ENCODE results near the gene FOXP1. TPM values are rescaled to one million over a fixed set of nuclear protein-coding genes. Genes with fewer than 3 reads are reported as not detected.
A peak's percentile ranks its signal among the peaks of the same experiment; 100 is the strongest.

FOXP1 gene
- total and polyA plus RNA-seq, 4 donors, result 4.9 to 35.4 (median 32.0) TPM

GRCh38 chr3:71142441-71143161, 440.9 kb downstream of the FOXP1 start:
- no peak for TF ChIP-seq YY1 (IDR thresholded peaks at IDR 0.05)
- peak in 1 of 2 donors; percentile 22 for TF ChIP-seq HNF4A (conservative IDR thresholded peaks at IDR 0.05)
- WGBS, result 69% methylated on average over 7 of the region's 7 CpGs
- Histone ChIP-seq H3K36me3 (ENCODE audit: control insufficient read depth in 4 of 4, insufficient read depth in 3 of 4, low read depth in 1 of 4, low read length in 3 of 4) (no peaks in the 10 kb centered on the region), H3K27me3 (ENCODE audit: control insufficient read depth in 4 of 4, insufficient read depth in 4 of 4, low read length in 3 of 4) (no peaks in the 10 kb centered on the region), H3K4me1 (ENCODE audit: control insufficient read depth in 4 of 4, insufficient read depth in 4 of 4, low read length in 3 of 4) (peaks cover 0 to 25% (median 5%) of the 10 kb centered on the region in 4 donors), H3K27ac (ENCODE audit: low read depth in 1 of 2, low read length in 2 of 2) (peak overlapping the region; percentile 47 to 81), H3K9me3 (ENCODE audit: control insufficient read depth in 4 of 4, low read length in 3 of 4) (no peaks in the 10 kb centered on the region), H3K9ac (ENCODE audit: low read depth in 1 of 2, low read length in 2 of 2) (no peak overlapping the region), H3K4me3 (ENCODE audit: low read depth in 1 of 3, low read length in 3 of 3) (no peak overlapping the region)
- no peak for DNase-seq (ENCODE audit: low spot score)

DNA sequence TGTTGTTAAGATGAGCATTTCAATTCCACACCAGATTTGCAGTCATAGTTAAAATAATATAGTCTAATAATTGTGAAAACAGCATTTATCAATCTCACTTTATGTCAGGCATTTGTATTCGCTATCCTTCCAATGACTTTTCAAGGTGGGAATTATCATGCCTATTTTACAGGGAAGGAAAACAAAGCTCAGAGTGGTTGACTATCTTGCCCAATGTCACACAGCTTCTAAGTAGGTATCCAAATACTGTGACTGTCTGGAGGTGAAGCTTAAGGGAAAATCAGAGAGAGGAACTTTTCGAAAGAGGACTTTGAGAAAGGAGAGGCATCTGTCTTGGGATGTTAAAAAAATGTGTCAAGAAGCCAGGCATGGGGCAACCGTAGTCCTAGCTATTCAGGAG, 443.1 kb downstream of the FOXP1 start:
- Histone ChIP-seq H3K4me3 (ENCODE audit: low read depth in 1 of 3, low read length in 3 of 3) (no peak overlapping the region), H3K9ac (ENCODE audit: low read depth in 1 of 2, low read length in 2 of 2) (no peak overlapping the region), H3K9me3 (ENCODE audit: control insufficient read depth in 4 of 4, low read length in 3 of 4) (no peaks in the 10 kb centered on the region), H3K27ac (ENCODE audit: low read depth in 1 of 2, low read length in 2 of 2) (no peak overlapping the region), H3K36me3 (ENCODE audit: control insufficient read depth in 4 of 4, insufficient read depth in 3 of 4, low read depth in 1 of 4, low read length in 3 of 4) (no peaks in the 10 kb centered on the region), H3K4me1 (ENCODE audit: control insufficient read depth in 4 of 4, insufficient read depth in 4 of 4, low read length in 3 of 4) (peaks cover 5 to 29% (median 7%) of the 10 kb centered on the region in 4 donors), H3K27me3 (ENCODE audit: control insufficient read depth in 4 of 4, insufficient read depth in 4 of 4, low read length in 3 of 4) (no peaks in the 10 kb centered on the region)
- 99% methylated on average over 3 of the region's 3 CpGs for WGBS
- no peak for DNase-seq (ENCODE audit: low spot score)
- TF ChIP-seq GABPA (IDR thresholded peaks at IDR 0.05 in 1 of 2, conservative IDR thresholded peaks at IDR 0.05 in 1 of 2) (no peak), HNF4A (conservative IDR thresholded peaks at IDR 0.05) (no peak), ZBTB33 (IDR thresholded peaks at IDR 0.05) (no peak), RXRA (IDR thresholded peaks at IDR 0.05) (no peak), REST (IDR thresholded peaks at IDR 0.05) (no peak), FOXA1 (IDR thresholded peaks at IDR 0.05) (no peak), JUND (IDR thresholded peaks at IDR 0.05) (no peak), RAD21 (IDR thresholded peaks at IDR 0.05) (no peak), NR2F2 (IDR thresholded peaks at IDR 0.05) (no peak), SP1 (IDR thresholded peaks at IDR 0.05) (no peak), EGR1 (IDR thresholded peaks at IDR 0.05; ENCODE audit: low read depth in 2 of 2) (no peak), CTCF (IDR thresholded peaks at IDR 0.05; ENCODE audit: low read depth, low read length, missing input control) (no peak), FOXA2 (IDR thresholded peaks at IDR 0.05) (no peak), YY1 (IDR thresholded peaks at IDR 0.05) (no peak), TAF1 (conservative IDR thresholded peaks at IDR 0.05) (no peak), HNF4G (IDR thresholded peaks at IDR 0.05) (no peak), MAX (IDR thresholded peaks at IDR 0.05) (no peak)
- TF ChIP-seq, protein P1, sequence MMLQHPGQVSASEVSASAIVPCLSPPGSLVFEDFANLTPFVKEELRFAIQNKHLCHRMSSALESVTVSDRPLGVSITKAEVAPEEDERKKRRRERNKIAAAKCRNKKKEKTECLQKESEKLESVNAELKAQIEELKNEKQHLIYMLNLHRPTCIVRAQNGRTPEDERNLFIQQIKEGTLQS (IDR thresholded peaks at IDR 0.05), result no peak
